Measurements from ENCODE around the gene MNDA. TPM values are rescaled to one million over a fixed set of nuclear protein-coding genes. Genes with fewer than 3 reads are reported as not detected.

MNDA gene
- total RNA-seq, 1 donor from 2014 or later = not detected

DNA sequence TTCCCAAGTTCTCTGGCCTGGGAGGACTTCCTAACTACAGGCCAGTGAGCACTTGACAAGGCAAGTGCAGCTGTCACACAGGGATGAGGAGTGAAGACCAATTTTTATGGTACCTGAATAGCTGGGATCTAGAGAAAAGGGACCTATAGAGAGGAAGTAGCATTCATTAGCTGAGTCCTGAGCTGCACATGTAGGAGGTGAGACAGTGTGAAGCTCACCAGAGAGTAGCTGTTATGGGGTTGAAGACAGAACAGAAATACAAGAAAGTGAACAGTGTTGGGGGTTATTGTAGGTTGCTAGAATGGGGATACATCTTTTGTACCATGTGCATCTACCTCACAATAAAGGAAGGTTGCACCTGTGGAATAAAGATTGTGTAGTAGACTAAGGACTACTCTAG, 62.5 kb downstream of the MNDA start:
- no peaks in the 10 kb centered on the region for H3K4me1 ChIP-seq
- H3F3A ChIP-seq (ENCODE audit: low read depth) = no peaks in the 10 kb centered on the region
- no peak overlapping the region for H3K4me3 Mint-ChIP-seq
- DNase-seq (ENCODE audit: low spot score) = no peak
- no peaks in the 10 kb centered on the region for H3K79me2 ChIP-seq (ENCODE audit: low read depth)
- H3K4me3 ChIP-seq = no peak overlapping the region
- no peak overlapping the region for H3K27ac Mint-ChIP-seq
- H3K36me3 Mint-ChIP-seq = no peaks in the 10 kb centered on the region
- H3K9me3 ChIP-seq (ENCODE audit: low read depth) = no peaks in the 10 kb centered on the region
- H3K27ac ChIP-seq = no peak overlapping the region
- no peaks in the 10 kb centered on the region for H3K36me3 ChIP-seq
- no peaks in the 10 kb centered on the region for H4K20me1 ChIP-seq (ENCODE audit: low read depth)
- TF ChIP-seq, protein P1, sequence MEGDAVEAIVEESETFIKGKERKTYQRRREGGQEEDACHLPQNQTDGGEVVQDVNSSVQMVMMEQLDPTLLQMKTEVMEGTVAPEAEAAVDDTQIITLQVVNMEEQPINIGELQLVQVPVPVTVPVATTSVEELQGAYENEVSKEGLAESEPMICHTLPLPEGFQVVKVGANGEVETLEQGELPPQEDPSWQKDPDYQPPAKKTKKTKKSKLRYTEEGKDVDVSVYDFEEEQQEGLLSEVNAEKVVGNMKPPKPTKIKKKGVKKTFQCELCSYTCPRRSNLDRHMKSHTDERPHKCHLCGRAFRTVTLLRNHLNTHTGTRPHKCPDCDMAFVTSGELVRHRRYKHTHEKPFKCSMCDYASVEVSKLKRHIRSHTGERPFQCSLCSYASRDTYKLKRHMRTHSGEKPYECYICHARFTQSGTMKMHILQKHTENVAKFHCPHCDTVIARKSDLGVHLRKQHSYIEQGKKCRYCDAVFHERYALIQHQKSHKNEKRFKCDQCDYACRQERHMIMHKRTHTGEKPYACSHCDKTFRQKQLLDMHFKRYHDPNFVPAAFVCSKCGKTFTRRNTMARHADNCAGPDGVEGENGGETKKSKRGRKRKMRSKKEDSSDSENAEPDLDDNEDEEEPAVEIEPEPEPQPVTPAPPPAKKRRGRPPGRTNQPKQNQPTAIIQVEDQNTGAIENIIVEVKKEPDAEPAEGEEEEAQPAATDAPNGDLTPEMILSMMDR (IDR thresholded peaks at IDR 0.05) = no peak
- TF ChIP-seq EZH2 (IDR thresholded peaks at IDR 0.05) (no peak), EZH2phosphoT487 (IDR thresholded peaks at IDR 0.05) (no peak)
- H3K27me3 Mint-ChIP-seq (ENCODE audit: insufficient read depth, low read depth) = no peaks in the 10 kb centered on the region
- H3K9me3 Mint-ChIP-seq = no peaks in the 10 kb centered on the region
- H2AFZ ChIP-seq (replicated peaks) = no peak overlapping the region
- no peaks in the 10 kb centered on the region for H3K4me1 Mint-ChIP-seq
- H3K27me3 ChIP-seq = no peaks in the 10 kb centered on the region
- no peak overlapping the region for H3K4me2 ChIP-seq
- no peak overlapping the region for H3K9ac ChIP-seq

DNA sequence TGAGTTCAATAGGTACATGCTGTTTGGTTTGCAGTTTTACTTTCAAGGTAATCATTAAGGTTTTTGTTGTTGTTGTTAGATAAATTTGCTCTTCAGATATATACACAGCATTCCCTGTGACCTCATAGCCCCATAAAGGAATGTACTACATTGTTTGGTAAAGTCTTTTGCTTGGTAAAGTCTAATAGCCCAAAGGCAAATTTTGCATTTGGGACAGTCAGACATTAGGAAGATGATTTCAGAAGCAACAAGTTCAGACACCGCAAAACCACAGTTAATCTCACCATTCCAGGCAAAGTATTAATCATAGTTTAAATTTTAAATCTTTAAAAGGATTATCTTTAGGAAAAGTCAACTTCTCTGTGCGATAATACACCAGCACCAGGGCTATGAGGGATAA, 67.6 kb downstream of the MNDA start:
- H3K9ac ChIP-seq = no peak overlapping the region
- DNase-seq (ENCODE audit: low spot score) = no peak
- H4K20me1 ChIP-seq (ENCODE audit: low read depth) = no peaks in the 10 kb centered on the region
- H3K36me3 ChIP-seq = no peaks in the 10 kb centered on the region
- H3K9me3 ChIP-seq (ENCODE audit: low read depth) = no peaks in the 10 kb centered on the region
- no peaks in the 10 kb centered on the region for H3K4me1 Mint-ChIP-seq
- H3K79me2 ChIP-seq (ENCODE audit: low read depth) = no peaks in the 10 kb centered on the region
- no peaks in the 10 kb centered on the region for H3K27me3 Mint-ChIP-seq (ENCODE audit: insufficient read depth, low read depth)
- no peak overlapping the region for H2AFZ ChIP-seq (replicated peaks)
- TF ChIP-seq, protein P1 (IDR thresholded peaks at IDR 0.05) = no peak
- TF ChIP-seq EZH2 (IDR thresholded peaks at IDR 0.05) = no peak
- no peak for TF ChIP-seq EZH2phosphoT487 (IDR thresholded peaks at IDR 0.05)
- no peaks in the 10 kb centered on the region for H3K9me3 Mint-ChIP-seq
- H3F3A ChIP-seq (ENCODE audit: low read depth) = no peaks in the 10 kb centered on the region
- H3K4me2 ChIP-seq = no peak overlapping the region
- H3K4me3 ChIP-seq = no peak overlapping the region
- H3K27ac ChIP-seq = no peak overlapping the region
- H3K27ac Mint-ChIP-seq = no peak overlapping the region
- no peak overlapping the region for H3K4me3 Mint-ChIP-seq
- no peaks in the 10 kb centered on the region for H3K36me3 Mint-ChIP-seq
- H3K4me1 ChIP-seq = no peaks in the 10 kb centered on the region
- H3K27me3 ChIP-seq = no peaks in the 10 kb centered on the region

Small RNA genes lying within 50 kb of the gene (small RNA-seq; reads per million reads assigned to genes)
- gene OR2AQ1P = not detected

Other genes with a start within 250 kb of the MNDA start
- gene OR10Z1, start 226.1 kb upstream of the MNDA start, total RNA-seq (ENCODE audit: low replicate concordance) = not detected in 2 replicates
- gene SPTA1, start 144.6 kb upstream of the MNDA start, total RNA-seq (ENCODE audit: low replicate concordance) = not detected in 2 replicates
- gene OR6K2, start 130.7 kb upstream of the MNDA start, total RNA-seq (ENCODE audit: low replicate concordance) = not detected in 2 replicates
- not detected in 2 replicates for gene OR6K3, start 110.6 kb upstream of the MNDA start, total RNA-seq (ENCODE audit: low replicate concordance)
- not detected in 2 replicates for gene OR6K6, start 76.6 kb upstream of the MNDA start, total RNA-seq (ENCODE audit: low replicate concordance)
- not detected in 2 replicates for gene OR6N1, start 59.2 kb upstream of the MNDA start, total RNA-seq (ENCODE audit: low replicate concordance)
- gene OR6N2, start 50.1 kb upstream of the MNDA start, total RNA-seq (ENCODE audit: low replicate concordance) = not detected in 2 replicates
- not detected in 2 replicates for gene PYHIN1, start 100.2 kb downstream of the MNDA start, total RNA-seq (ENCODE audit: low replicate concordance)
- 4.0 and 5.4 TPM in 2 replicates for gene IFI16, start 178.6 kb downstream of the MNDA start, total RNA-seq (ENCODE audit: low replicate concordance)
- 2.9 and 3.4 TPM in 2 replicates for gene AIM2, start 245.4 kb downstream of the MNDA start, total RNA-seq (ENCODE audit: low replicate concordance)

Measured in neural progenitor cell (in vitro differentiated cells).